GM21526 (cell line): ENCODE data around the gene RPL26.
A peak's percentile ranks its signal among the peaks of the same experiment; 100 is the strongest.
"Not testable (repeated sequence)": the region's sequence is repeated elsewhere in the genome, so short reads cannot be mapped to it uniquely, and the experiment has no call there.

Experiments used
- ATAC-seq: cut with Tn5 transposase; IDR thresholded peaks from one replicate; pipeline ENCODE4 v1.9.1; 2021; ENCODE audit warnings: moderate library complexity; ENCODE audit not compliant: unreplicated experiment, low FRiP score

The RPL26 gene

GRCh38 chr17:8397636-8398035 lies 14.6 kb upstream of the RPL26 start, which contains the start of gene RNF222:
Gene RNF222, minus strand, starts transcription at chr17:8397827. Its CDS starts 4,366 bp downstream, at chr17:8393461.
- ATAC-seq = no peak

GRCh38 chr17:8394497-8394896 lies 11.5 kb upstream of the RPL26 start:
- ATAC-seq = not testable (repeated sequence)

DNA sequence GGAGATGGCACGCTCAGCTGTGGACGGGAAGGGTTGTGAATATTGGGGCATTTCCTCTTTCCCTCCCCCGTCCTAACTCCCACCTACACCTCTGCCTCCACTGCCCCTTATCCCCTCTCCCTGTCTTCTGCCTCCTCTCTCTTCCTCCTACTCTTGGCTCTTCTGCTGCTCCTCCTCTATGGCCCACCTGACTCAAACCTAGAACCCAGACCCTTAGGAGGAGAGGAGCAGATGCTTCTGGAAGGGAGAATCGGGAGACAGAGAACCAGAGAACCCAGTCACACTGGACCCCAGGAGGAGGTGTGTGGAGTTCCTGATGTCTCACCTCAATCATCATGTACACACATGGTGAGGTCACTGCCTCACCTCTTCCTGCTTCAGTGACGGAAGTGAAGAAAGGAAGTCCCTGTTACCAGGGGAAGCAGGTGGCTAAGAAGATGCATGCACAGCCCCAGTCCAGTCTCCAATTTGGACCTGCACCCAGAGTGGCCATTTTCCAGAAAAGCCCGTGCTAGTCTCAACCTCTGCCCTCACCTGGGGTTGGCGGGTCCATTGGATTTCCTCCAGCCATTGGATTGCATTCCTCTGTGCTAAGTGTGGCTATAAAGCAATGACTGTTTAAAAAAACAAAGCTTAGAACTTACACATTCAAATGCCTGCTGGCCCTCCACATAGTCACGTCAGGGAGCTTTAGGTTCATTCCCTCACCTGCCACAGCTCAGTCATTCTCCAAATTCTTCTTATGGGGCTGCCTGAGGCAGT lies 10.7 kb upstream of the RPL26 start:
- ATAC-seq = no peak

- no peak for ATAC-seq
Measured at GRCh38 chr17:8392674-8393469, 9.9 kb upstream of the RPL26 start.

- ATAC-seq = no peak
Measured at GRCh38 chr17:8392274-8392673, 9.3 kb upstream of the RPL26 start.

- ATAC-seq = no peak
Measured at GRCh38 chr17:8391711-8392110, 8.7 kb upstream of the RPL26 start.

DNA sequence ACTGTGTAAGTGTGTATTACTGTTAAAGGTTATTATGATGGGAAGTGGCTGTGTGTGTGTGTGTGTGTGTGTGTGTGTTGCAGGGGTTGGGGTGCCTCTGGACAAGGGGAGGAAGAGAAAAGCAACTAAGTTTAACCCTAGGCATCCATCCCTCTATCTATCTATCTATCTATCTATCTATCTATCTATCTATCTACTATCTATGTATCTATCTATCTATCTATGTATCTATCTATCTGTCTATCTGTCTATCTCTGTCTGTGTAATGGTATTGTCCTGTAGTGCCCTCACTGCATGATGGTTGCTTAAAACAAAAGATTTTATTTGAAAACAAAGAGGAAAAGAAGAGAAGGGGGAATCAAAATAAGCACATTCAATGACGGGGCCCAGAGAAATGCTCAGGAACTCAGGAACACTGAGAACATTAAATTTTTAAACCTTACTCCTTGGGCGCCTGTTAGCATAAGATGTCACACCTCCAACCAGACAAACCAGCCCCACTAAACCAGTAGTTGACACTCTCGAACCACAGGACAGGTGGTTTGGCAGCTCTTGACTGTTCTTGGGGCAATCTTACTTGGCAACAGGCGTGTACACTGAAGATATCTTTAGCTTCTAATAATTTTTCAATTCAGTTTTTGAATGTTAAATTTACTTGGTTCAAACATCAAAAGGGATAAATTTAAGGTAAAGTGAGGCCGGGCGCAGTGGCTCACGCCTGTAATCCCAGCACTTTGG lies 5.1 kb upstream of the RPL26 start:
- ATAC-seq = no peak

DNA sequence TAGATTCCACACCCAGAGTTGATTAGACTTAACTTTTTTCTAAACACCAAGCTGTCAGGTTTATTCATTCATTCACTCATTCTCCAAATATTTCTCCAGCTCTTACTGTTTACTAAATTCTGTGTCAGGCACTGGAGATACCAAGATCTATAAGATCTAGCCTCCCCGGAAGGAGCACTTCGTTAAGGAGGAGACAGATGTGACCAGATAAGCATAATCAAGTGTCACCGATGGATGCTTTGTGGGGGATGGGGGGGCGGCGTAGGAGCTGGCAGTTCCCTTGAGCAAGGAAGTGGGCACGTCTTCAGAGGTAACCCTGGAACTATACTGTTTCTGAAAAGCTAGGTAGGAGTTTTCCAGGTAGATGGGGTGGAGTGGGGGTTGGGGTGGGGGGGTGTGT lies 3.8 kb upstream of the RPL26 start:
- no peak for ATAC-seq

DNA sequence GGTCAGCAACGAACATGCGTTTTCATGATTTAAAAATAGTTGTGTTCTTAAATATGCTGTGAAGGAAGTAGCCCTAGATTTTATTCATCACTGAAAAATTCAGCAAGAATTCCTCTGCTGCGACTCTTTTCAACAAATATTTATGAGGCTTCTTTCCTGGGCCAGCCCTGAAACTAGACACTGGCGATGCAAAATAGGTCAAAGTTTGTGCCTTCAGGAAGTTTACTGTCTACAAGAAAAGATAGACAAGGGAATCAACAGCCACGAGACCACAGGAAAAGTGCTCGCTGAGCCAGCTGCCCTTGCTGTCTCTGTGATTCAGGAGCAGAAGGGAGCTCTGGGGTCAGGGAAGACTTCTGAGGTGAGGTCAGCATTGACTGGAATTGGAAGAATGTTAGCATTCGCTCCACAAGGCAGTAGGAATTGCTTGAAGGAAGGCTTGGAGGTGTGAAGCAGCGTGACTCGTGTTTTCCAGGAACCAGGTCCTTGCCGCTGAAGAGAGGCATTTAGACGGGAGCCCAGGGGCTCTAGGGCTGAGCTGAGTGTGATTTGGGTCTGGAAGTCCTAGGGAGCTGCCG lies 1.9 kb upstream of the RPL26 start:
- ATAC-seq = no peak

- no peak for ATAC-seq
Measured at GRCh38 chr17:8382880-8383142, 182 bp downstream of the RPL26 start.

GRCh38 chr17:8382052-8382879 lies 727 bp downstream of the RPL26 start:
- no peak for ATAC-seq

DNA sequence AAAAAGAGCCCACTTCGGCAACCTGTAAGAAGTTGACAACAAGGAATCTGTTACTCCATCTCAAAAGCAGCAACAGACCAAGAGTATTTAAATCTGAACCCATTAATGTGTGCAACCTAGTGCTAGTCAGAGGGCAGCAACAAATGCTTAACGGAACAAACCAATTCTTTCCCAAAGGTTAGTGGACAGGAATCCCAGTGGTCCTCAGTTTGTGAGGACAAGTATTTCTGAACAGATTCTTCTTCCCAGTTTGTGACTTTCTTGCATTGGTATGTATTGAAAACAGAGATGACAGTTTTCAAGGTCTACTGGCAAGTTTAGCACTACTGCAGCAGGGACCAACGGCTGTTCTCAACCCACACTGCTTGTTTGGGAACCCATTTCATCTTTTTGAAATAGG lies 2.9 kb downstream of the RPL26 start:
- no peak for ATAC-seq

GRCh38 chr17:8378117-8378516 lies 4.9 kb downstream of the RPL26 start:
- ATAC-seq = not testable (repeated sequence)

DNA sequence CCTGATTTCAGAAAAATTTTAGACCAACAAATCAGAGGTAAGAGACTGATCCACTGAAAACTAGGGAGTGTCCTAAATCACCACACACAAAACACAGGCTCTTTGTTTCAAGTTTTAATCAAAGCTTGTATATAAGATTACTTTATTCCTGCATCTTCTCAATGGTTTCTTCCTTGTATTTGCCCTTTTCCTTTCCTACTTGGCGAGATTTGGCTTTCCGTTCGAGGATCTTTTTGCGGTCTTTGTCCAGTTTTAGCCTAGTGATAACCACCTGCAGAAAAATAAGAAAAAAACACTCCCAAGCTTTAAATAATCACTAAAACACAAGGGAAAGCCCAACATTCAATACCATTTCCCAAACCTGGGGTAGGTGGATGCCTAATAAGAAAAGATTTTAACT lies 5.6 kb downstream of the RPL26 start:
- no peak for ATAC-seq

DNA sequence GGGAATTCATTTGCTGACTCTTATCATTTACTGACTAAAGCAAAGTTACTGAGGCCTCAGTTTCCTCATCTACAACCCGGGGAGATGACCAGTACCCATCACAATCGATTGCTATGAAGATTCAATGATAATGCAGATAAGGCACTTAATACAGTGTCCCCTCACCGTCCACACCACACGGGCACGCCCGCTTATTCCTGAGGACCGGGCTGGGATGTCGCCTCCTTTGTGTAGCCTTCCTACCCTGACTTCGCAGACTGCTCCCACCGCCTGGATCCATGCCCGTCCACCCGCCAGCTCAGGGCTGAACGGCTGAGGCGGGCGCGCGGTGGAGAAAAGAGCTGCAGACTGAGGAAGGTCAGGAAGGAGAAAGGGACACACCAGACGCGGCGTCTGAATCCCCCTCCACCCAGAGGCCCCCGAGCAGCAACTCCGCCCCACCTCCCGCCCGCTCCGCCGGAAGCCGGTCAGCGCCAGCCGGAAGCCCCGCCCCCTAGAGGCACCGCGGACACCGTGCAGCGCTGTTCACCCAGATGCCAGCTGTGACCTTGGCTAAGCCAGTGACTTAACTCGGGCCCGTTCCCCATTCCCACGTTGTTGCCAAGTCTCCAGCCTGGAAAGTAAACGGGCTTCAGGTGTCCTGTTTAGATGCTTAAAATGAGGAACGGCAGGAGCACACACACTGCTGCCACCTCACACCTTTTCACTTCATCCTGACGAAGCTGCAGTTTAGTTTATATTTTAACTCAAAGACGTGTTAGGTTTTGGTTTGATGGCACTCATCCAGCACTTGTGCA lies 6.5 kb downstream of the RPL26 start, which contains the start of gene KRABD2:
TSS of gene KRABD2 (minus strand) at position 434 of the 797 bp plus-strand sequence.
- peak; percentile 80 for ATAC-seq

- ATAC-seq = no peak
Measured at GRCh38 chr17:8375738-8376259, 7.2 kb downstream of the RPL26 start.

GRCh38 chr17:8373856-8374255 lies 9.1 kb downstream of the RPL26 start:
- ATAC-seq = not testable (repeated sequence)

GRCh38 chr17:8372422-8372821 lies 10.6 kb downstream of the RPL26 start:
- no peak for ATAC-seq

DNA sequence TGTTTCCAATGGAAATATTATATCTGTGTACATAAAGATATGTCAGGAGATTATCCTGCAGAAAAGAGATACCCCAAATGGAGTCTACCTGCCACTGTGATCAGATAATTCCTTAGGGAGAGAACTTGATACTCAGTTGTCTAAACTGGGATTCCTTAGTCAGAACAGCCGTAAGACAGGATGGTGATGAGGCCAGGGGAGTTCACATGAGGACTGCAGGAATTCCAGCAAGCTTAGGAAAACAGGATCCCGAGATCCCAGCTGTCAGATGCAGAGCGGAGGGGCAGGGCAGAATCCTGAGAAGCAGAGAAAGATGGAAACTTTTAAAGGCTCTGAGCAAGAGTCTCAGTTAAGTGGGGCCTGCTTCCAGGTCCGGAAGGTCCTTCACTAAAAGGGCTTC lies 11.2 kb downstream of the RPL26 start:
- ATAC-seq = no peak
